ENCODE results near the gene FAM170B. TPM values are rescaled to one million over a fixed set of nuclear protein-coding genes. Genes with fewer than 3 reads are reported as not detected.

FAM170B gene
- total RNA-seq, 2 experiments from 2014 or later, result not detected

DNA sequence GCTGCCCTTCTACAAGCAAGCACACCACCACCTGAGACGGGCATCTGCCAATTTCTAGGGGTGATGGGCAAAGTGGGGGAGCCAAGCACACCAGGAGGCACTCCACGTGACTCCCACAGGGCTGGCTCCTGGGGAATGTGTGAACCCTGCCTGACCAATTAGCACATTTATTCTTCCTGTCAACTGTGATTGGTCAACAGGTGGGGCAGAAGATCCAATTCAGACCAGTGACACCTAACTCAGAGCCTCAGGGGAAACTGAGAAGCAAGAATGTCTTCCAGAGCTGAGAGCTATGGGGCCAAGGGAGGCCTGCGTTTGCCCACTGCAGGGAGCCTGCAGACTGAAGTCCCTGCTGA lies 38.9 kb upstream of the FAM170B start:
- ATAC-seq, result no peak
- Mint-ChIP-seq H3K36me3 (ENCODE audit: low read depth) (peaks cover 2% of the 10 kb centered on the region), H3K9me3 (no peaks in the 10 kb centered on the region), H3K4me1 (ENCODE audit: low read depth) (peaks cover 19% of the 10 kb centered on the region), H3K27ac (no peak overlapping the region), H3K4me3 (no peak overlapping the region), H3K27me3 (no peaks in the 10 kb centered on the region)
- intact Hi-C loops (cut with micrococcal nuclease), result no loop called here
- ChIA-PET POLR2A (interaction anchor here (1.4 kb wide), 1 partner anchor 8 kb away, joined by 5 read pairs; no protein-coding TSS in a partner anchor), CTCF (interaction anchor here (1.2 kb wide), 1 partner anchor 192 kb away, joined by 3 read pairs; no protein-coding TSS in a partner anchor)
- no peak for DNase-seq
- TF ChIP-seq, protein P1, sequence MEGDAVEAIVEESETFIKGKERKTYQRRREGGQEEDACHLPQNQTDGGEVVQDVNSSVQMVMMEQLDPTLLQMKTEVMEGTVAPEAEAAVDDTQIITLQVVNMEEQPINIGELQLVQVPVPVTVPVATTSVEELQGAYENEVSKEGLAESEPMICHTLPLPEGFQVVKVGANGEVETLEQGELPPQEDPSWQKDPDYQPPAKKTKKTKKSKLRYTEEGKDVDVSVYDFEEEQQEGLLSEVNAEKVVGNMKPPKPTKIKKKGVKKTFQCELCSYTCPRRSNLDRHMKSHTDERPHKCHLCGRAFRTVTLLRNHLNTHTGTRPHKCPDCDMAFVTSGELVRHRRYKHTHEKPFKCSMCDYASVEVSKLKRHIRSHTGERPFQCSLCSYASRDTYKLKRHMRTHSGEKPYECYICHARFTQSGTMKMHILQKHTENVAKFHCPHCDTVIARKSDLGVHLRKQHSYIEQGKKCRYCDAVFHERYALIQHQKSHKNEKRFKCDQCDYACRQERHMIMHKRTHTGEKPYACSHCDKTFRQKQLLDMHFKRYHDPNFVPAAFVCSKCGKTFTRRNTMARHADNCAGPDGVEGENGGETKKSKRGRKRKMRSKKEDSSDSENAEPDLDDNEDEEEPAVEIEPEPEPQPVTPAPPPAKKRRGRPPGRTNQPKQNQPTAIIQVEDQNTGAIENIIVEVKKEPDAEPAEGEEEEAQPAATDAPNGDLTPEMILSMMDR (IDR thresholded peaks at IDR 0.05), result no peak

DNA sequence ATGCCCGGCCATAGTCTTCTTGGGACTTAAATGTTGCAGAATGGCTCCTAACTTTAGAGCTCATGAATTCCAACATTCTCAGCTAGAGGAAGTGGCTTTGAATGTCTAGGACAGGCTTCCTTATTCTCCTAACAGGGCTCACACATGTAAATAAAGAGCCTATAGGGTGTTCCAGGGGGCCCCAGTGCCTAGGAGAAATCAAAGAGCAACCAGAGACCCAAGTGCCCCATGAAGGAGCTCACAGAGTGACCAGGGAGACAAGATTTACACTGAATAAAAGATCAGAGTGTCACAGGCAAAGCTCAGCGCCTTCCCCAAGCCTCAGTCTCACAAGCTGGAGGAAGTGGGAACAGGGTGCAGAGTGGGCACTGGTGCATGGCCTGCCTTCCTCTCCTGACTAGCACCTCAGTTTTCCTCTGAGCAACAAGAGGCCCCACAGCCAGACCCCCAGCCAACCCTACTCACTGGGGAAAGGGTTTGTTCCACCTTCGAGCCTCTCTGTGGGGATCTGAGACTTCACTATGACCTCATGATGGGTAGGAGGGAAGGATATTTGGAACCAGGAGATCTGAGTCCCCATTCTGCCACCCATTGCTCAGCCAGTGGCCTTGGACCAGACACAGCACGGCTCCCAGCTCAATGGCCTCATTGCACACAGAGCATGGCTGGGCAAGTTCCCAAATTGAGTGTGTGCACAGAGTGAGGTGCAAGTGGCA lies 38.4 kb upstream of the FAM170B start:
- H3K36me3 Mint-ChIP-seq (ENCODE audit: low read depth), result peaks cover 2% of the 10 kb centered on the region
- POLR2A ChIA-PET, result no interaction called here
- intact Hi-C loops (cut with micrococcal nuclease), result no loop called here
- H3K4me3 Mint-ChIP-seq, result no peak overlapping the region
- CTCF ChIA-PET, result interaction anchor here (1.2 kb wide), 1 partner anchor 192 kb away, joined by 3 read pairs; no protein-coding TSS in a partner anchor
- no peak for ATAC-seq
- H3K27ac Mint-ChIP-seq, result no peak overlapping the region
- peaks cover 14% of the 10 kb centered on the region for H3K4me1 Mint-ChIP-seq (ENCODE audit: low read depth)
- H3K27me3 Mint-ChIP-seq, result no peaks in the 10 kb centered on the region
- no peak for DNase-seq
- no peaks in the 10 kb centered on the region for H3K9me3 Mint-ChIP-seq
- TF ChIP-seq, protein P1 (IDR thresholded peaks at IDR 0.05), result no peak

- no peak overlapping the region for H3K4me3 Mint-ChIP-seq
- H3K9me3 Mint-ChIP-seq, result no peaks in the 10 kb centered on the region
- H3K27me3 Mint-ChIP-seq, result no peaks in the 10 kb centered on the region
- ChIA-PET POLR2A (no interaction called here), CTCF (interaction anchor here (1.0 to 1.2 kb wide), 3 partner anchors 30 to 513 kb away, joined by 3 read pairs; no protein-coding TSS in a partner anchor)
- no peak for ATAC-seq
- H3K36me3 Mint-ChIP-seq (ENCODE audit: low read depth), result peaks cover 2% of the 10 kb centered on the region
- no peak for DNase-seq
- TF ChIP-seq, protein P1 (IDR thresholded peaks at IDR 0.05), result no peak
- intact Hi-C loops (cut with micrococcal nuclease), result no loop called here
- no peak overlapping the region for H3K27ac Mint-ChIP-seq
- peaks cover 11% of the 10 kb centered on the region for H3K4me1 Mint-ChIP-seq (ENCODE audit: low read depth)
These were observed 37.7 kb upstream of the FAM170B start for GRCh38 chr10:49171326-49172060.

DNA sequence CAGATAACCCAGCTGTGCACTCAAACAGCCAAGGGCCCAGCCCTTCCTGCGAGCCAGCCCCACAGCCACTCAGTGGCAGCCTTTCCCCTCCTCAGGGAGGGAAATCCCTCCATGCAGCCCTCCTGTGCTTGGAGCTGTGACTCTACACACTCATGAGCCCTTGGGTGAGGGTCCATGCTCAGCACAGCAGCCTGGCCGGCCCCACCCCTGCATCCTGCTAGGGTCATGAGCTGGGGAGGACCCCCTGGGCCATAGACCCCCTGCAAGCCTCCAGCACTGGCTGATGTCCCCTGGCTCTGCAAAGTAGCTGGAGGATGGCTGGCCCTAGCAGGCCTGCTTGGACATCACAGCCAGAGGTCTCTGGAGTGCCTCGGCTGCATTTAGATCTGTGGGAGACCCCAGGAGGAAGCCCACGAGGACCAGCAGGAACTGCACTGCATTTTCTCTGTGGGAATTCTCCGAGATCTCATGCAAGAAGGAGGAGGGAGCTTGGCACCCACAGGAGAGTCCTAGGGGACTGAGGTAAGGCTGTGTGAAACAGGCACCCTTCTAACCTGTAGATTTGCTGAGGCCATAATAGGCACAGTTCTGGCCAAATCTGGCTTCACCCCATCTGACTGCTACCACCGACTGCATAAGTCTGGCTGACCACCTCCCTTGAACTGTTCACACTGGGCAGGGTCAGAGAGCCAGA lies 37.0 kb upstream of the FAM170B start:
- POLR2A ChIA-PET, result no interaction called here
- Mint-ChIP-seq H3K9me3 (no peaks in the 10 kb centered on the region), H3K4me3 (no peak overlapping the region), H3K27me3 (no peaks in the 10 kb centered on the region), H3K27ac (no peak overlapping the region), H3K4me1 (ENCODE audit: low read depth) (peaks cover 7% of the 10 kb centered on the region), H3K36me3 (ENCODE audit: low read depth) (peaks cover 2% of the 10 kb centered on the region)
- peak; percentile 34 for ATAC-seq
- intact Hi-C loops (cut with micrococcal nuclease), result no loop called here
- CTCF ChIA-PET, result interaction anchor here (1.0 kb wide), 2 partner anchors 31 to 512 kb away, joined by 3 read pairs; no protein-coding TSS in a partner anchor
- TF ChIP-seq, protein P1 (IDR thresholded peaks at IDR 0.05), result no peak
- DNase-seq, result no peak
